OCI-M1 (cell line): ENCODE data around the gene PDCD11.
"Not testable (repeated sequence)": the region's sequence is repeated elsewhere in the genome, so short reads cannot be mapped to it uniquely, and the experiment has no call there.

ENCODE experiments used
- DNase-seq: peaks from one replicate; lab custom pipeline; 2025; lab: John Stamatoyannopoulos, UW

The PDCD11 gene

DNA sequence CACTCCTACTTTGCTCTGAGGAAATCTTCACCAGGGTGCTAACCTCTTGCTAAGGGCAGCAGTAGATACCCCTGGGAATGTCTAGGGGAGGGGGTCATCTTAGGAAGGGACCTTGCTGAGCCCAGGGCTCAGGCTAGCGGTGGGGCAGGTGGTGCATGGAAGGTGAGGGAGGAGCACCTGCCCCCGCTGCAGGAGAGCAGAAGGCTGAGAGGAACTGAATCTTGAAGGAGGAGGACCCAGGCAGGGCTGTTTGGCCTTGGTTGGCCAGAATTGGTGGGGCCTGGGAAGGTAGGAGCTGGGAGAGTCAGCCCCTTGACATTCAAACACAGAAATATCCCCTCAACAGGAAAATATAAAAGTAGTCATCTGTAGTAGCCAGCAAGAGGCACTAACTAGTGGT, 75.6 kb downstream of the PDCD11 start:
- no peak for DNase-seq

DNA sequence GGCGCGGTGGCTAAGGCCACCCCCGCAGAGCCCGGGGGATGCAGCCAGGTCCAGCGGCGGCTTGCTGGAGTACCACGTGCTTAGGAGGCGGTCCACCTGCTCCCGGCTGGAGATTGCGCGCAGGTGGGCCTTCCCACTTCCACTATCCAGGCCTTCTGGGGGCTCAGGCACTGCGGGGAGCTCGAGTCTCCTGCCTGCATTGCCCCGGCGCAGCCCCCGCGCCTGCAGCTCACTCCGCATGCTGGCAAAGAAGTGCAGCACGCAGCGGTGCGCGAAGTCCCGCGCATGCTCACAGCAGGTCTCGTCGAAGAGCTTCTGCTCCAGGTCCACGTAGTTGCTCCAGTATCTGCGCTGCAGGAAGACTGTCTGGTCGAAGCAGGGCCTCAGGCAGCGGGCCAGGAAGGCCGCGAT, 76.8 kb downstream of the PDCD11 start:
- DNase-seq, result no peak

DNA sequence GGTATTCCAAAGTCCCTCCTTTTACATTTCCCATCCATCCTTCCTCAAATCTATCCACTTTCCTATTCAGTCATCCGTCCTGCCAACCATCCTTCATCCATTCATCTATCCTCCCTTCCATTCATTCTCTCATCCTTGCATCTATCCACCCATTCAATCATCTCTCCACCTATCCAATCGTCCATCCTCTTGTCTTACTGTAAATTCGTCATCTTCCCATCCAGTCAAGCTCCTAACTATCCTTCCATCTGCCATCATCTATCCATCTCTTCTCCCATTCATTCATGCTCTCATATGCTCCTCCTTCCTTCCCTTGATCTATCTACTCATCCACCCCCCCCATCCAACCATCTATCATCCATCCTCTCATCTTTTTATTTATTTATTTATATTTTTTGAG, 77.7 kb downstream of the PDCD11 start:
- no peak for DNase-seq

DNA sequence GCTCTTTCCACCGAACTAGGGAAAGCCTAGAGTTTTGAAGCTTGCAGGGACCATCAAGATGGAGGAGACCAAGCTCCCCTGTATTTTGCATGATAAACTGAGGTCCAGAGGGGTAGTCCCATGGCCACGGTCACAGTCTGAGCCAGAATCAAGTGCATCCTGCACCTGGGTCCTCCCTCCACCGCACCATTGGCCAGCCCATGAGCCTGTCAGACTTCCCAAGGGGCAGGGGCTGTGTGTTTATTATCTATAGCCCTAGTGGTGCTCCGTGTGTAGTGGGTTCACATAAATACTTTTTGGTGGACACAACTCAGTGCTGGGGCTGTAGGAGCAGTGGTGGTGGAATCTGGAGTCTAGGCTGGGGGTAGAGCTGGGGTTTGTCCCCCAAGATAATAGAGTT, 79.0 kb downstream of the PDCD11 start:
- DNase-seq, result no peak

DNA sequence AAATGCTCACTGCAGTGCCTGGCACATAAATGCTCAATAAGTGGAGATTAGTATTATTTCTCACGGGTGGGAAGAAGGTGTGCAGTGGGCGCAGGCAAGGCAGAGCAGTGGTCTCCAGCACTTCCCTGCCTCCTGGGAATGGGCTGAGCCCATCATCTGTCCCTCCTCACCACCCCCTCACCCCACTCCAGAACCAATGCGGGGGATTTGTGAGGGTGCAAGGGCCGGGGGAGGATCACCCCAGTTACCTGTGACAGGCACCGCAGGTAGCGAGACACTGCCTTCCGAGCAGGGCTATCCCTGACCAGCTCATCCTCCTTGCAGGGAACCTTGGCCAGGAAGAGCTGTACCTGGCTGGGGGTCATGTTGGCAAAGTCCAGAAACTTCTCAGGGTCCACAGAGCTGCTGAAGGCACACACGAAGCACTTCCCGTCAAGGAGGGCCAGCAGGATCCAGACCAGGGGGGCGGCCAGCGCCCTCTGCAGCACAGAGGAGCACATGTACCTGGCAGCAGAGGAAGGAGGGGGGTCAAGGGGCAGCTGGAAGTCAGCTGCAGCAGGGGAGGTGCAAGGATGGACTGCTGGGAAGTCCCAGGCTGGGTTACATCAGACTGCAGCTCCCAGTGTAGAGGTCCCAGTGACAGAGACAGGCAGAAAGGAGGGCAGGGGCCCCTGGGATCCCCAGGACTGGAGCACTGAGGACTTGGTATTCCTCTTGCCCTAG, 79.8 kb downstream of the PDCD11 start:
- peak; percentile 57 for DNase-seq

DNA sequence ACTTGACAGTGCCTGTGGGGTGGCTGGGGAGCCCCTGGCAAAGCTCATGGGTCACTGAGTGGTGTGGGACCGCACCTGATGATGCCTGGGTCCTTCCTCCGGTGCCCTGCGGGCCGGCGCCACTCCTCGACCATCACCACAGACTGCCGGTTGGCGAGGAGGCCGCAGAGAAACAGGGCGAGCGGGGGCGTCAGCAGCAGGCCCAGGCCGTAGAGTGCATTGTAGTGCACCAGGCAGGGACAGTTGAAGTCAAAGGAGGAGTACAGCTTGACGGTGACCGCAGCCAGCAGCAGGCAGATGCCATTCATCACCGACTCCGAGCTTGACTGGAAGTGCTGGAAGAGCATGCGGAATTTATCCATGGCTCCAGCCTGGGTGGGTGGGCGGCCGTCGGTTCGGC, 82.2 kb downstream of the PDCD11 start:
- no peak for DNase-seq

DNA sequence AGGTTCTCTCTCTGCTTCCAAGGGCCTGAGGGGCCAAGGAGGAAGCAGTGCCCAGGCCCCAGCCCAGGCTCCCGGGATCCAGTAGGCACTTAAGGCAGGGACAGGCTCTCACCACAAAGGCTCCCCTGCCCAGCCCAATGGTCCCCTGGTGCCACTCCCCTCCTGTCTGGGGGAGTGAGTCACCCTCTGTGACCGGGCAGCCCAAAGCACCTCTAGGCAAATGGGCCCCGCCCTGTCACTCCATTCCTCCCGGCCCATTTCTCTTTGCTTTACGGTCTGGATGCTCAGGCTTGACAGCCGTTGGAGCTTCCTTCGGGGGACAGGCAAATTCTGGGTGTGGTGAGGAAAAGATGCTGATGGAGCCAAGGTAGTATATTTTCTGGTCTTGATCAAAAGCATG, 82.7 kb downstream of the PDCD11 start, which contains the start of gene CALHM3:
CALHM3 (minus strand) TSS at position 106 of the 400 bp plus-strand sequence. CDS start 208 bp downstream, outside the sequence.
- no peak for DNase-seq

DNA sequence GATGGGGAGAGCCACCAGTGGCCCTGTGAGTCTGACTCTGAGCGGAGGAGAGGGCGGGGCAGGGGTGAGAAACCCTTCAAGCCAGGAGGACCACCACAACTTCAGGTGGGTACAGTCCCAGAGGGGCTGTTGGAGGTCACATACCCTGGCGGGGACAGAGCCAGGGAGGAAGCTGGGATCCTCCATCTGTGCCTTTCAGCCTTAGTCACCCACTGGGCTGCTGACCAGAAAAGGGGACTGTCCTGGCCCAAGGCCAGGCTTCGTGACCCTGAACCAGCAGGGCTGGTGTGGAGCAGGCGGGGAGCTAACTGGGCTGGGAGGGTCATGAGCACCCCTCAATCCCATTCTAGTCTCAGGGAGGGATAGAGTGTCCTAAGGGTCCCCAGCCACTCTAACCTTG, 84.1 kb downstream of the PDCD11 start:
- DNase-seq, result no peak

DNA sequence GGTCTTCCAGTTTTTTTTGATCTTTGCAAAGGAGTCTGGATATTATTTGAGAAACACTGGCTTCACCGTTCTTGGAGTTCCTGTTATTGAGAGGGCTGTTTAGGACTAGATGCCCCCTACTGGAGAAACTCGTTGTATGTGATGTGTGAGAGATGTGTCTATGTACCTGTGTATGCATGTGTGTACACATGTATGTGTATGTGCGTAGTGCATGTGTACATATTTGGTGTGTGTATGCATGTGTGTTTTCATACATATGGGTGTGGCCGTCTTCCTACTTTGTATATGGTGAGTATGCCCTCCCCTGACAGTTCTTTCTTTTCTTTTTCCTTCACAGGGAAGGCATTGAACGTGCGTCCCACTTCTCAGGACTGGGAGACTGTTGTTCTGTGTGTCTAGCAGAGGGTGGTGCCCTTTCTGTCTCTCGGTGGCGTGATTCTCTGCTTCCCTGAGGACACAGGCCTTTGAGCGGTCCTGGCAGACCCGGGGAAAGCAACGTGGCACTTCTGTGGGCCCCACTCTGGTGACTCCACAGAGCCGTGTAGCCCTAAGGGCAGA, 85.6 kb downstream of the PDCD11 start:
- peak; percentile 88 for DNase-seq

DNA sequence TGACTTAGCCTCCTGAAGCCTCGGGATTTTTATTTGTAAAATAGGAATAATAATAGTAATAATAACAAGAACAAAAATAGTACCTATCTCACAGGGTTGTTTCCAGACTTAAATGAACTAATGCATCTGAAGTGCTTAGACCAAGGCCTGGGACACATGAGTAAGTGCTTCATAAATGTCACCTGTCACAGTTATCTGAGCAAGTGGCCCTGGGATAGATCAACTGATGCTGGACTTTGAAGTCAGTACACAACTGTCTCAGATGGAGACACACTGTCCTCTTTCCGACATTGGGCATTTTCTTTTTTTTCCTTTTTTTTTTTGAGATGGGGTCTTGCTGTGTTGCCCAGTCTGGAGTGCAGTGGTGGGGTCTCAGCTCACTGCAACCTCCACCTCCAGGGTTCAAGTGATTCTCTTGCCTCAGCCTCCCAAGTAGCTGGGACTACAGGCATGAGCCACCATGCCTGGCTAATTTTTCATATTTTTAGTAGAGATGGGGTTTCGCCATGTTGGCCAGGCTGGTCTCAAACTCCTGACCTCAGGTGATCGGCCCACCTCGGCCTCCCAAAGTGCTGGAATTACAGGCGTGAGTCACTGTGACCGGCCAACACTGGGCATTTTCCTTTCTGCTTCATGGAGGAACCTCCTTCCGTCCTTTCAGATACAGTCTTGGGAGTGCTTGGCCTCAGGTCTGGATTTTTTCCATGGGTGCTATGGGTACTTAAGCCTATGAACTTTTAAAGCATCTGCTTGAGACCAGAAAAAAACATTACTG, 90.4 kb downstream of the PDCD11 start:
- not testable (repeated sequence) for DNase-seq

DNA sequence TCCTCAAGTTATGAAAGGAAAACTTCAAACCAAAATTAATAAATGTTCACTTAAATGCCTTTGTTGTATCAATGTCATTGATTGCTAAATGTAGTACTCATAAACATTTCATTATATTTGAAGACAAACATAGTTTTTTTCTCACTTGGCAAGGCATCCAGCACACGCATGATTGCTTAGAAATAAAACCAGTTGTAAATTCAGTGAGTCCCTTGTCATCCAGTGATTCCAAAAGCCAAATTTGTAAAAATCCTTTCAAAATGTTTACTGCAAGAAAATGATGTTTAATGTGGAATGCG, 90.9 kb downstream of the PDCD11 start:
- DNase-seq, result no peak

DNA sequence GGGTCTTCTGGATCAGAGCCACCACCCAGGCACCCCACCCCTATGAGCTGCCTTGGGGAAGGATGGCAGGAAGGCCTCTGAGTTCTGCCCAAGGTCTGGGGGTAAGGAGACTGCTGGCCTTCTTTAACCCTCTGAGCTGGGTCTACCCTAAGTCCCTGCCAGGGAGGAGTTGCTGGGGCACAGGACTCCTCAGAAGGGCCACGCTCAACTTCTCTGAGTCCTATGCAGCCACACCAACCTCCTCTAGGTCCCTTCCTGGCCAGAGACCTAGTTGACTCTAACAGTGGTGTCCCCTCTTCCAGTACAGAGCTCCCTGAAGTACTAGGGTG, 94.5 kb downstream of the PDCD11 start:
- no peak for DNase-seq

DNA sequence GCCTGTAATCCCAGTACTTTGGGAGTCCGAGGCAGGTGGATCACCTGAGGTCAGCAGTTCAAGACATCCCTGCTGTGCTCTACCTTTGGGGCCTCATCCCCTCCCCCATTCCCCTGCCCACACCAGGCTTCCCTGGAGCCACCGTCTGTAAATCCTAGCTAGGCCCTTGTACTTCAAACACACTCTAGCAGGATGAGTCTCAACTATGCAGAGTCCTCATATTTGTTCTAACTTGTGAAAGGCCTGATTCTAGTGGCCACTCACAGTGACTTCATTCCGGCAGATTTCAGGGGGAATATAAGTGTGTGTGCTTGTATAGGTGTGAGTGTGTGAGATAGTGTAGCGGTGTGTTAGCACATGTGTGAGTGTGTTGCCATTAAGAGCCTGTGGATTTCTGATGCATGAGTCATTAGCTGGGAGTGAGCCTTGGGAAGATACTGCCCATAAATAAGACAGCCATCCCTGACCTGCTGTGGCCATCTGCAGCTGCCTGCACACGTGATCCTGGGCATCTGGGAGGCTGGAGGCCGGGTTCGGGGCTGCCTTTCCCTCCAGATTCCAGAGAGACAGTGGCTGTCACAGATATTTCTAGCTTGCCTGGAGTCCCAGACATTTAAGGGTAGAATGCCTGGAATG, 95.4 kb downstream of the PDCD11 start:
- DNase-seq, result no peak

DNA sequence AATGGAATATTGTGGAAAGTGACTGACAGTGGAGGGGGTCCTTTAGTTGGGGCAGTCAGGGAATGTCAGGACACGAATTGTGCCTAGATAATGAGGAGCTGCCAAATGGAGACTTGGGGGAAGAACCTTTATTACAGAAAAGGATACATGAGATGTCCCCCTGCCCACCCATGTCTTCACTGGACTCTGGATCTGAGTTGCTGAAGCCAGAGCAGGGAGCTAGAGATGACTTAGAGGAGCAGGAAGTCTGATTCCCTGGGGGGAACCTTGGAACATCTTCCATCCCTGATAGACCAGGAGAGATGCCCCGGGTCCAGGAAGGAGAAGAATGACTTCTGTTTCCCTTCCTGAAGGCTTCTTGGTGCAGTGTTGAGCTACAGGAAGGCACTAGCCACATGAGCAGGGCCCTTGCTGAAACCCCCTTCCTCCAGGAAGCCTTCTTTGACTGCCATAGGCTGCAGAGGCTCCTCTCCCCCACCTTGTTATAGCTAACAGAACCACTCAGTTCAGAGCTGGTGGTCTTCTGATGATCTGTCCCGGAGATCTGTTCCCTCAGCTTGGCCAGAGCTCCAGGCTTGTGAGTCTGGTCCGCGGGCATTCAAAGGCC, 96.3 kb downstream of the PDCD11 start:
- no peak for DNase-seq

DNA sequence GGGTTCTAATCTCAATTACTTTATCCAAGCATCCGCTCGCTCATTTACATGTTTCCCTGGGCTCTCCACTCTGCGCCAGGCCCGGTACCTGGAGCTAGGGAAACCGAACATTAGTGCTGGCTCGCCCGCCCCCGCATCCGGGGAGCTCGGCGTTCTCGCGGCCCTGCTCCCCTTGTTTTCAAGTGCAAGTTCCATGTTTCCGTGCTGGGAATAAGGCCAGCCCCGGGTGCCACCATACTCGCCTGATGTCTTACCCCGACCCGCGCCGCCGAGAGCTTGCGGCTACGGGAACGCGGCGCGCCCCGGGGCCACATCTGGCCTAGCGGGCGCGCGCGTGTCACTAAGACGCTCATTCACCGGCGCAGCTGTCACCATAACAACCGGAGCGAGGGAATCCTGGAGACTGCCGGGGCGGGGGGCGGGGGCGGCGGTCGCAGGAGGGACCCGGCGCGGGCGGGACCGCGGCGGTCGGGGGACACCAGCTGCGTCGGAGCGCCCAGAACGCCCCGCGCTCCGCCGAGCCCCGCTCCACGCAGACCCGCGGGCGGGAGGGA, 97.0 kb downstream of the PDCD11 start, which contains the start of gene NEURL1:
NEURL1 (plus strand) TSS at position 344 of the 554 bp plus-strand sequence. CDS start 683 bp downstream, outside the sequence.
- DNase-seq, result no peak

DNA sequence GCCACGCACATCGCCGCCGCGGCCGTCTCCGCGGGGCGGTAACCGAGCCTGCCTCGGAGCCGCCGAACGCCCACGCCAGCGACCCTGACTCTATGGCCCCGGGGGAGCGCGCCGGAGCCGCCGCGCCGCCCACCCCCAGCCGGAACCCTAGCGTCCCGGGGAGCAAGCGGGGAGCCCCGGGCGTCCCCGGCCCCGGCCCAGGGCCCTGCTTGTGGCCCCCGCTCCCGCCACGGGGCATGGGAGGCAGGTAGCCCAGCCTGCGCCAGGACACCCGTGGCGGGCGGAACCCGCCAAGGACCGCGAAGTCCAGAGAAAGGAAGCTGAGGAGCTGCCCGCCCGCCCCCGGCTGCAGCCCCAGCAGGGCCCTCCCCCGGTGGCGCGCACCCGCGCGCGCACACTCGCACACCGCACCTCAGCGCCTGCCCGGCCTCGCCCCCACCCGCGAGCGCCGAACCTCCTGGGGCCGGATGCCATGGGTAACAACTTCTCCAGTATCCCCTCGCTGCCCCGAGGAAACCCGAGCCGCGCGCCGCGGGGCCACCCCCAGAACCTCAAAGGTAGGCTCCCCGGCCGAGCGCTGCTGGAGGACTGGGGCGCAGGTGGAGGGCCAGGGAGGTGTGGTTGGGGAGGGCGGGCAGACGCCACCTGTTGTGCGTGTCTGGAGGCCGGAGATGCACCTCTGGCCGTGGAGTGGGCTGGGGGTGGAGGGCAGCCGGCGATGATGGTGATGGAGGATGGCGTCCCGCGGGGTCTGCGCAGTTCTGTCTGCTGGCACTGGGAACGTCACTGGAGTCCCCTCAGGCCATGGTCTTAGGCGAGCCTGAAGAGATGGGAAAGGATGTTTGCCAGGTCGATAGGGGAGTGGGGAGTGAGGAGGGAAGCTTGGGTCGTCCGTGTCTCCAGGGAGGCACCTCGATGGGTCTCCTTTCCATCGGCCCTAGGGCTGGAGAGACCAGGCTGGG, 97.8 kb downstream of the PDCD11 start:
- no peak for DNase-seq

DNA sequence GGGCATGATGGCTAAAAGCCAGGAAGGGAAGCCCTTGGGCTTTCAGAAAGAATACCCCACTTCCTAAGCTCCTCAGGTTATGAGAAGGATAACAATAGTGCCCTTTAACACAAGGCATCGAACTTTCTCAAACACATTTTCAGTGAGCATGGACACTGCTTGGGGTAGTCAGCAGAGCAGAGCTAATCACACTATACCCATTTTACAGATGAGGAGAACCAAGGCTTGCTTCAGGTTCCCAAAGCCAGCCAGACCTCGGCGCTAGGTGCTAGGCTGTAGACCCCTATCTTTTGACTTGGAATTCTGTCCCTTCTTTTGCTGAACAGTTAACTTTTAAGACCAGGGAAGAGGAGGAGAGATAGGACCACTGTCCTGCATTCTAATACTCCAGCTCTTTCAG, 98.9 kb downstream of the PDCD11 start:
- DNase-seq, result no peak
